Endothelial cell of umbilical vein (primary cell): ENCODE measurements around the gene DSP.

Experiments used
- TF ChIP-seq, protein P1 (sequence below), 2 donors: IDR thresholded peaks; 1 replicate in 1 of 2; 2 replicates in 1 of 2; pipeline ENCODE4 v1.5.1; 2011; ENCODE audit warnings: low read length in 2 of 2, mild to moderate bottlenecking in 2 of 2, moderate library complexity in 2 of 2, control low read depth in 1 of 2, inconsistent platforms in 1 of 2, low read depth in 1 of 2; ENCODE audit not compliant: insufficient read depth in 1 of 2; ENCODE audit errors: extremely low read depth in 1 of 2
- TF ChIP-seq, protein P2 (sequence below): IDR thresholded peaks from 2 replicates; pipeline ENCODE4 v1.6.1; 2011; ENCODE audit not compliant: insufficient read depth, insufficient read length

GRCh38 chr6:7540595-7540994 is 876 bp upstream of the DSP start:
- TF ChIP-seq, protein P1, sequence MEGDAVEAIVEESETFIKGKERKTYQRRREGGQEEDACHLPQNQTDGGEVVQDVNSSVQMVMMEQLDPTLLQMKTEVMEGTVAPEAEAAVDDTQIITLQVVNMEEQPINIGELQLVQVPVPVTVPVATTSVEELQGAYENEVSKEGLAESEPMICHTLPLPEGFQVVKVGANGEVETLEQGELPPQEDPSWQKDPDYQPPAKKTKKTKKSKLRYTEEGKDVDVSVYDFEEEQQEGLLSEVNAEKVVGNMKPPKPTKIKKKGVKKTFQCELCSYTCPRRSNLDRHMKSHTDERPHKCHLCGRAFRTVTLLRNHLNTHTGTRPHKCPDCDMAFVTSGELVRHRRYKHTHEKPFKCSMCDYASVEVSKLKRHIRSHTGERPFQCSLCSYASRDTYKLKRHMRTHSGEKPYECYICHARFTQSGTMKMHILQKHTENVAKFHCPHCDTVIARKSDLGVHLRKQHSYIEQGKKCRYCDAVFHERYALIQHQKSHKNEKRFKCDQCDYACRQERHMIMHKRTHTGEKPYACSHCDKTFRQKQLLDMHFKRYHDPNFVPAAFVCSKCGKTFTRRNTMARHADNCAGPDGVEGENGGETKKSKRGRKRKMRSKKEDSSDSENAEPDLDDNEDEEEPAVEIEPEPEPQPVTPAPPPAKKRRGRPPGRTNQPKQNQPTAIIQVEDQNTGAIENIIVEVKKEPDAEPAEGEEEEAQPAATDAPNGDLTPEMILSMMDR (IDR thresholded peaks at IDR 0.05; ENCODE audit: extremely low read depth in 1 of 2, insufficient read depth in 1 of 2, low read depth in 1 of 2, low read length in 2 of 2) = no peak
- TF ChIP-seq, protein P2, sequence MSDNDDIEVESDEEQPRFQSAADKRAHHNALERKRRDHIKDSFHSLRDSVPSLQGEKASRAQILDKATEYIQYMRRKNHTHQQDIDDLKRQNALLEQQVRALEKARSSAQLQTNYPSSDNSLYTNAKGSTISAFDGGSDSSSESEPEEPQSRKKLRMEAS = no peak
